Breast epithelium (tissue), 3 donors: ENCODE data around the gene UST.

Experiments used
- POLR2A ChIP-seq: fragments of 450-650 bp; IDR thresholded peaks from one replicate; pipeline ENCODE4 v1.6.1; 2016; ENCODE audit warnings: antibody characterized with exemption, mild to moderate bottlenecking, moderate library complexity
- TF ChIP-seq, protein P1 (sequence below), 3 donors: fragments of 450-650 bp; IDR thresholded peaks; one replicate each; pipeline ENCODE4 v1.5.1; 2016 to 2017; ENCODE audit warnings: antibody characterized with exemption in 3 of 3, mild to moderate bottlenecking in 3 of 3, moderate library complexity in 3 of 3

DNA sequence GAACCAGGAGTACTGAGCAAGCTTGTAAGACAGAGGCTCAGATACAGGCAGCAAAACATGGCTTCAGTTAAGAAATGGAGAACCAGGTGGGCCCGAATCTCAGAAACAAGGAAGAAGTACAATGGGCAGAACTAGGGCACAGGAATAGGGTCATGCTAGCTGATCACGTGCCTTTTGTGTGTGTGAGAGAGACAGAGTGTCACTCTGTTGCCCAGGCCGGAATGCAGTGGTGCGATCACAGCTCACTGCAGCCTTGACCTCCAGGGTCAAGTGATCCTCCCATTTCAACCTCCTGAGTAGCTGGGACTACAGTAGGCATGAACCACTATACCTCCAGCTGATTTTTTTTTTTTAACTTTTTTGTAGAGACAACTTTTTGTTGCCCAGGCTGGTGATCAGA lies 257.8 kb downstream of the UST start:
- TF ChIP-seq, protein P1, sequence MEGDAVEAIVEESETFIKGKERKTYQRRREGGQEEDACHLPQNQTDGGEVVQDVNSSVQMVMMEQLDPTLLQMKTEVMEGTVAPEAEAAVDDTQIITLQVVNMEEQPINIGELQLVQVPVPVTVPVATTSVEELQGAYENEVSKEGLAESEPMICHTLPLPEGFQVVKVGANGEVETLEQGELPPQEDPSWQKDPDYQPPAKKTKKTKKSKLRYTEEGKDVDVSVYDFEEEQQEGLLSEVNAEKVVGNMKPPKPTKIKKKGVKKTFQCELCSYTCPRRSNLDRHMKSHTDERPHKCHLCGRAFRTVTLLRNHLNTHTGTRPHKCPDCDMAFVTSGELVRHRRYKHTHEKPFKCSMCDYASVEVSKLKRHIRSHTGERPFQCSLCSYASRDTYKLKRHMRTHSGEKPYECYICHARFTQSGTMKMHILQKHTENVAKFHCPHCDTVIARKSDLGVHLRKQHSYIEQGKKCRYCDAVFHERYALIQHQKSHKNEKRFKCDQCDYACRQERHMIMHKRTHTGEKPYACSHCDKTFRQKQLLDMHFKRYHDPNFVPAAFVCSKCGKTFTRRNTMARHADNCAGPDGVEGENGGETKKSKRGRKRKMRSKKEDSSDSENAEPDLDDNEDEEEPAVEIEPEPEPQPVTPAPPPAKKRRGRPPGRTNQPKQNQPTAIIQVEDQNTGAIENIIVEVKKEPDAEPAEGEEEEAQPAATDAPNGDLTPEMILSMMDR (IDR thresholded peaks at IDR 0.05): no peak
- TF ChIP-seq POLR2A: no peak
